Measurements from ENCODE around the gene FAM24A.
"Not testable (repeated sequence)": the region's sequence is repeated elsewhere in the genome, so short reads cannot be mapped to it uniquely, and the experiment has no call there.

The FAM24A gene

DNA sequence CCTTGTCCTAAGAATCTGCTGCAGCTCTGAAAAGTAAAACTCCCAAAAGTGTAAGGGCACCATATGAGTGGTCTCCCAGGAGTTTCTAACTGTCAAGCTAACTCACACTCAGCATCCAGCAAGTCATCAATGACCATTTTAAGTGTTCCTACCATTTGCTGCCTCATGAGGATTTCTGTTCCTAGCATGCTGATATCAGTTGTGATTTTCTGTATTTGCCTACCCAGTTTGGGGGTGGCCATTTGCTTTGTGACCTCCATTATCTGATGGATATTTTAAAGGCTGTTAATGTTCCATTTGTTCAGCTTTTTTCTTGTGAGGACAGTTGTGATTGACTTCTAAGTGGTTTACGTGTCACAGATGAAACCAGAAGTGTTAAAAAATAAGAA lies 33.9 kb upstream of the FAM24A start:
- H3K9ac ChIP-seq (ENCODE audit: low read length in 5 of 5), result no peak overlapping the region
- H3K27ac ChIP-seq (ENCODE audit: low read depth, low read length), result no peak overlapping the region
- peaks cover 0 to 19% (median 17%) of the 10 kb centered on the region in 5 donors for H3K4me1 ChIP-seq (ENCODE audit: control insufficient read depth in 5 of 5, insufficient read depth in 5 of 5, low read length in 5 of 5)
- no peaks in the 10 kb centered on the region for H3K27me3 ChIP-seq (ENCODE audit: control insufficient read depth in 5 of 5, insufficient read depth in 4 of 5, low read length in 5 of 5)
- H3K9me3 ChIP-seq (ENCODE audit: control insufficient read depth in 5 of 5, low read length in 5 of 5), result no peaks in the 10 kb centered on the region
- H3K36me3 ChIP-seq (ENCODE audit: control insufficient read depth in 5 of 5, insufficient read depth in 5 of 5, low read length in 5 of 5), result no peaks in the 10 kb centered on the region
- no peak overlapping the region for H3K4me3 ChIP-seq (ENCODE audit: low read depth in 1 of 5, low read length in 5 of 5)

DNA sequence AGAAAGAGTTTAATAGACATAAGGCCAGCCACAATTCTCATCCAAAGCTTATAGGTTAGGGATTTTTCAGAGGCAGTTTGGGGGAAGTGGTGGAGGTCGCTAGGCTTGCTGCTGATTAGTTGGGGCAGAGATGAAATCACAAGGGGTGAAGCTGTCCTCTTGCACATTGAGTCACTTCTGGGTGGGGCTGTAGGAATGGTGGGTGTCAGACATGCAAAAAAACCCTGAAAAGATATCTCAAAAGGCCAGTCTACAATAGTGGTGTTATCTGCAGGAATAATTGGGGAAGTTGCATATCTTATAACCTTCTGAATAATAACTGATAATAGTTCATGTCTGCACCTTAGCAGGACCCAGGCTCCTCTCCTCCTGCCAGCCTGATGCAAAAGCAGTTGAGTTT lies 33.1 kb upstream of the FAM24A start:
- no peaks in the 10 kb centered on the region for H3K27me3 ChIP-seq (ENCODE audit: control insufficient read depth in 5 of 5, insufficient read depth in 4 of 5, low read length in 5 of 5)
- H3K36me3 ChIP-seq (ENCODE audit: control insufficient read depth in 5 of 5, insufficient read depth in 5 of 5, low read length in 5 of 5), result no peaks in the 10 kb centered on the region
- H3K27ac ChIP-seq (ENCODE audit: low read depth, low read length), result no peak overlapping the region
- H3K4me1 ChIP-seq (ENCODE audit: control insufficient read depth in 5 of 5, insufficient read depth in 5 of 5, low read length in 5 of 5), result peaks cover 0 to 19% (median 17%) of the 10 kb centered on the region in 5 donors
- no peaks in the 10 kb centered on the region for H3K9me3 ChIP-seq (ENCODE audit: control insufficient read depth in 5 of 5, low read length in 5 of 5)
- no peak overlapping the region for H3K4me3 ChIP-seq (ENCODE audit: low read depth in 1 of 5, low read length in 5 of 5)
- no peak overlapping the region for H3K9ac ChIP-seq (ENCODE audit: low read length in 5 of 5)

DNA sequence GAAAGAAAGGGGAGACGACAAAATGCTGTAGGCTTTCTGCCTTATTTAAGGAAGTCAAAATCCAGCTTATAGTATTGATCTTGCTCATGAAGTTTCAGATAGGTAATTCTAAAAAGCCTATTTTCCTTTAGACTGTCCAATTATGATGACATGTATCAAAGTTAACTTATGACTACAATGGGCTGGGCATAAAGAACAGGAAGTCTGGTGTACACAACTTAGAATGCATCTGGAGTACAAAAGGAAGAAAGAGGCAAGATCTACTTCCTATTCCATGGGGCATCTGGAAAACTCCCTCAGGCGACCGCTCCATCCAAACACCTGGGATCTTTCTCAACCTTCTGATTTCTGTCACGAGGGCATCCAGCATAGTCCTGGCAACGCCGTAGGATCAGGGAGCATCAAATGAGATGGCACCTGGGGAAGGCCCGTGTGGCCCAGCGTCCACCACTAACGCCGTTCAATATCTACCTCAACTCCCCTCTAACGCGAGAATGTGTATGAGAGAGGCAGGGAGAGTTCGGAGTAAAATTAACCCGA lies 31.5 kb upstream of the FAM24A start:
- Histone ChIP-seq H3K4me1 (ENCODE audit: control insufficient read depth in 5 of 5, insufficient read depth in 5 of 5, low read length in 5 of 5) (peaks cover 0 to 19% (median 17%) of the 10 kb centered on the region in 5 donors), H3K4me3 (ENCODE audit: low read depth in 1 of 5, low read length in 5 of 5) (peak overlapping the region; percentile 74 to 90 (median 81)), H3K9ac (ENCODE audit: low read length in 5 of 5) (peak overlapping the region; percentile 3 to 71 (median 24)), H3K9me3 (ENCODE audit: control insufficient read depth in 5 of 5, low read length in 5 of 5) (no peaks in the 10 kb centered on the region), H3K27me3 (ENCODE audit: control insufficient read depth in 5 of 5, insufficient read depth in 4 of 5, low read length in 5 of 5) (no peaks in the 10 kb centered on the region), H3K27ac (ENCODE audit: low read depth, low read length) (no peak overlapping the region), H3K36me3 (ENCODE audit: control insufficient read depth in 5 of 5, insufficient read depth in 5 of 5, low read length in 5 of 5) (no peaks in the 10 kb centered on the region)

DNA sequence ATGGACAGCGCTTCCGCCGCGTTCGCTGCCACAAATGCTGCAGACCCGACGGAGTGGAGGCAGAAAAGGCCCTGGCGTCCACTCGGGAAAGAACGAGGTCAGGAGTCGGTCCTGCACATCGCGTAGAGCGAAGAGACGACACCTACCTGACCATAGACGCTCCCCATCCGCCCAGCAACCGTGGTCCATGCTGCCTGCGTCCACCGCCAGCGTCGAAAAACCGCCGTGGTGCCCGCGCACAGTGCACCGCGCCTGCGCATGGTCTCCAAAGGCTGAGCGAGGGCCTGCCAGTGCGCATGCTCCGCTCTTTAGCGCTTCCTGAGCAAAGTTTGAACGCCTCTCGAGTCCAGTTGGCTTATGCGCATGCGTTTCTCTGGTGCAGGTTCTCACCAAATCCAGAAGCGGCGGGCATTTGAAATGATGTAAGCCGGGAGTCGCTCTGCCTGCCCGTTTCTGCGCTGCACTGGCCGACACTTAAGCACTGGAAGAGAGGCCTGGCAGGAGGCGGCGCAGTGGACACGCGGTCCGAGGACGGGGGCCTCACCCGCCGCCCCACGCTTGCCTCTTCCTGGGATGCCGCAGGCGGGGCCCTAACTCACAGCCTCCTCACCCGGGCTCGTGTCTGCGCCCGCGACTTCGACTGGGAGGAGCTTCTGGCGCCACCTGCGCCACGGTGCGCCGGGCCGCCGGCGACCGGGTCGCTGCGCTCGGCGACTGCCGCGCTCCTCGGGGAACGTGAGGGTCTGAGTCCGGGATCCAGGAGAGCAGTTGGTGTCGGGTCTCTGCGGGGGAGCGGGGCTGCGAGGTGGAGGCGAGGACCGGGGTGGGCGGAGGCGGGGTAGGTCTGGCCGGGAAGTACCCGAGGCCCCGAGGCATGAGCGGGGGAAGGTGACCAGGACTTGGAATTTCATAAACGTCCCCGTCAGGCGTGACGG lies 30.8 kb upstream of the FAM24A start, which contains the start of gene FAM24B:
FAM24B (minus strand) TSS at position 243 of the 935 bp plus-strand sequence. CDS start 29,066 bp downstream, outside the sequence.
- Histone ChIP-seq H3K27ac (ENCODE audit: low read depth, low read length) (no peak within 1 kb of the TSS), H3K4me1 (ENCODE audit: control insufficient read depth in 5 of 5, insufficient read depth in 5 of 5, low read length in 5 of 5) (peaks cover 0 to 19% (median 17%) of the 10 kb centered on the region in 5 donors), H3K36me3 (ENCODE audit: control insufficient read depth in 5 of 5, insufficient read depth in 5 of 5, low read length in 5 of 5) (no peaks in the 10 kb centered on the region), H3K27me3 (ENCODE audit: control insufficient read depth in 5 of 5, insufficient read depth in 4 of 5, low read length in 5 of 5) (no peaks in the 10 kb centered on the region), H3K9me3 (ENCODE audit: control insufficient read depth in 5 of 5, low read length in 5 of 5) (no peaks in the 10 kb centered on the region), H3K4me3 (ENCODE audit: low read depth in 1 of 5, low read length in 5 of 5) (peak within 1 kb of the TSS; percentile 74 to 90 (median 81)), H3K9ac (ENCODE audit: low read length in 5 of 5) (peak within 1 kb of the TSS; percentile 19 to 71 (median 36))

DNA sequence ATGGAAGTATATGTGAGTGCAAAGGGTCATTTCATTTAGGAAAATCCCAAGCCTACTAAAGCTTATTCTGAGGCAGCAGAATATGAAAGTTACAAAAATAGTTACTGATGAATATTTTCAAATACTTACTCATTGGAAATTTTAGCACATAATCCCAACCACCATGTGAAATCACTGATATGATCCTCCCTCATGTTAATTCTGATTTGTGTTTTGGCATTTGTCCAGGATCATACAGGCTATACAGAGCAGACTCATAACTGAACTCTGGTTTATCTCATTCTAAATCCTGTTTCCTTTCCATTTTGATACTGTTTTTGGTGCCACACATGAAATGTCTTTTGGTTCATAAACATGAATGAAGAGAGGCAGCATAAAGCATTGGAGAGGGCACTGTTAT lies 27.6 kb upstream of the FAM24A start:
- no peaks in the 10 kb centered on the region for H3K27me3 ChIP-seq (ENCODE audit: control insufficient read depth in 5 of 5, insufficient read depth in 4 of 5, low read length in 5 of 5)
- no peaks in the 10 kb centered on the region for H3K36me3 ChIP-seq (ENCODE audit: control insufficient read depth in 5 of 5, insufficient read depth in 5 of 5, low read length in 5 of 5)
- no peaks in the 10 kb centered on the region for H3K9me3 ChIP-seq (ENCODE audit: control insufficient read depth in 5 of 5, low read length in 5 of 5)
- H3K27ac ChIP-seq (ENCODE audit: low read depth, low read length), result no peak overlapping the region
- H3K4me3 ChIP-seq (ENCODE audit: low read depth in 1 of 5, low read length in 5 of 5), result no peak overlapping the region
- peaks cover 0 to 19% (median 17%) of the 10 kb centered on the region in 5 donors for H3K4me1 ChIP-seq (ENCODE audit: control insufficient read depth in 5 of 5, insufficient read depth in 5 of 5, low read length in 5 of 5)
- no peak overlapping the region for H3K9ac ChIP-seq (ENCODE audit: low read length in 5 of 5)

DNA sequence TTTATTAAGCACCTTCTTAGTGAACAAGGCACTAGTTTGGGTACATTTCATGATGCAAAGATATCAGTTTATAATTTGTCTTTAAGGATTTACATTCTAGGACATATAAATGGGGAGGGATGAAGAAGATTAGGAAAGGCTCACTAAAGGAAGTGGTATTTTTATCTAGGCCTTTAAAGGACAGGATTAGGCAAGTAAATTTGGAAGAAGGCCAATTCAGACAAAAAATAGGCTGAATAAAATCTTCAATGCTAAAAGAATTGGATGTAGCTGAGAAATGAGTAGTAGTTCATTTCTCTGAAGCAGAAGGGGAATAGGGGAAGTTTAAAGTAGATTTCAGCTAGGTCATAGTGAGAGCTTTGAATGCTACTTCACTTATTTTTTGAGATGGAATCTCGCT lies 26.2 kb upstream of the FAM24A start:
- no peak overlapping the region for H3K9ac ChIP-seq (ENCODE audit: low read length in 5 of 5)
- H3K27me3 ChIP-seq (ENCODE audit: control insufficient read depth in 5 of 5, insufficient read depth in 4 of 5, low read length in 5 of 5), result no peaks in the 10 kb centered on the region
- H3K4me1 ChIP-seq (ENCODE audit: control insufficient read depth in 5 of 5, insufficient read depth in 5 of 5, low read length in 5 of 5), result peaks cover 0 to 13% (median 11%) of the 10 kb centered on the region in 5 donors
- no peaks in the 10 kb centered on the region for H3K36me3 ChIP-seq (ENCODE audit: control insufficient read depth in 5 of 5, insufficient read depth in 5 of 5, low read length in 5 of 5)
- no peaks in the 10 kb centered on the region for H3K9me3 ChIP-seq (ENCODE audit: control insufficient read depth in 5 of 5, low read length in 5 of 5)
- H3K27ac ChIP-seq (ENCODE audit: low read depth, low read length), result no peak overlapping the region
- no peak overlapping the region for H3K4me3 ChIP-seq (ENCODE audit: low read depth in 1 of 5, low read length in 5 of 5)

DNA sequence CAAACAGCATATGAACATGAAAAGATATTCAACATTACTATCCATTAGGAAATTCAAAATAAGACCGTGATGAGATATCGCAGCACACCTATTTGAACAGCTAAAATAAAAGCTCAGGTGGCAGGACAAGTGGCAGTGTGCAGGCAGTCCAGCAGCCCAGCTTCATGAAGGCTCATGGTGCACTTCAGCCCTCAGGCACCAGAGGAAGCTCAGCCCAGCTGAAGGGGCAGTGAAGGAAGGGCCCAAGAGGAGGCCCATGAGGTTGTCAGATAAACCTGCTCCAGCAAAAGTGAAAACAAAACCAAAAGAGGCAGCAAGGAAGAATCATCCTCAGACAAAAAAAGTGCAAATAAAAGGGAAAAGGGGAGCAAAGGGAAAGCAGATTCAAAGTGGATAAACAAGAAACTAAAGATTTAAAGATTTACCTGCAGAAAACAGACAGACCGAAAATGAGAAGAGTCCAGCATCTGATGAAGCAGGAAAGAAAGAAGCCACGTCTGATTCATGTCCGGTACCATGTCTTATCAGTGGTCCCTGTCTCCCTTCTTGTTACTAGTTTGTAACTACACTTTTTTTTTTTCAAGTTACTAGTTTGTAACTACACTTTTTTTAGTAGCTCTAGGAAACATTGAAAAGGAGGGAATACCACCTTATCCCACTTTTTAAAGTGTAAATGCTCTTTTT lies 16.0 kb upstream of the FAM24A start:
- H3K27me3 ChIP-seq (ENCODE audit: control insufficient read depth in 5 of 5, insufficient read depth in 4 of 5, low read length in 5 of 5), result no peaks in the 10 kb centered on the region

DNA sequence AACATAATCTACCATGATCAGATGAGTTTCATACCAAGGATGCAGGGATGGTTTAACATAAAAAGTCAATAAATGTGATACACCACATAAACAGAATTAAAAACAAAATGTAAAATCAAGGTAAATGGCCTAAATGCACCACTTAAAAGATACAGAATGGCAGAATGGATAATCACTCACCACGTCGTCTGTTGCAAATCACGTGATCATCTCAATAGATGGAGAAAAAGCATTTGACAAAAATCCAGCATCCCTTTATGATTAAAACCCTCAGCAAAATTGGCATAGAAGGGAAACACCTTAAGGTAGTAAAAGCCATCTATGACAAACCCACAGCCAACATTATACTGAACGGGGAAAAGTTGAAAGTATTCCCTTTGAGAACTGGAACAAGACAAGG lies 6.5 kb upstream of the FAM24A start:
- not testable (repeated sequence) for H3K4me1 ChIP-seq (ENCODE audit: control insufficient read depth in 5 of 5, insufficient read depth in 5 of 5, low read length in 5 of 5); H3K9ac ChIP-seq (ENCODE audit: low read length in 5 of 5); H3K27me3 ChIP-seq (ENCODE audit: control insufficient read depth in 5 of 5, insufficient read depth in 4 of 5, low read length in 5 of 5); H3K9me3 ChIP-seq (ENCODE audit: control insufficient read depth in 5 of 5, low read length in 5 of 5); H3K36me3 ChIP-seq (ENCODE audit: control insufficient read depth in 5 of 5, insufficient read depth in 5 of 5, low read length in 5 of 5); H3K27ac ChIP-seq (ENCODE audit: low read depth, low read length); H3K4me3 ChIP-seq (ENCODE audit: low read depth in 1 of 5, low read length in 5 of 5)

More for the DNA sequence above, 16.0 kb upstream of the FAM24A start:
- Histone ChIP-seq H3K9me3 (ENCODE audit: control insufficient read depth in 5 of 5, low read length in 5 of 5) (no peaks in the 10 kb centered on the region), H3K4me3 (ENCODE audit: low read depth in 1 of 5, low read length in 5 of 5) (no peak overlapping the region), H3K4me1 (ENCODE audit: control insufficient read depth in 5 of 5, insufficient read depth in 5 of 5, low read length in 5 of 5) (no peaks in the 10 kb centered on the region), H3K27ac (ENCODE audit: low read depth, low read length) (no peak overlapping the region), H3K9ac (ENCODE audit: low read length in 5 of 5) (no peak overlapping the region), H3K36me3 (ENCODE audit: control insufficient read depth in 5 of 5, insufficient read depth in 5 of 5, low read length in 5 of 5) (no peaks in the 10 kb centered on the region)

DNA sequence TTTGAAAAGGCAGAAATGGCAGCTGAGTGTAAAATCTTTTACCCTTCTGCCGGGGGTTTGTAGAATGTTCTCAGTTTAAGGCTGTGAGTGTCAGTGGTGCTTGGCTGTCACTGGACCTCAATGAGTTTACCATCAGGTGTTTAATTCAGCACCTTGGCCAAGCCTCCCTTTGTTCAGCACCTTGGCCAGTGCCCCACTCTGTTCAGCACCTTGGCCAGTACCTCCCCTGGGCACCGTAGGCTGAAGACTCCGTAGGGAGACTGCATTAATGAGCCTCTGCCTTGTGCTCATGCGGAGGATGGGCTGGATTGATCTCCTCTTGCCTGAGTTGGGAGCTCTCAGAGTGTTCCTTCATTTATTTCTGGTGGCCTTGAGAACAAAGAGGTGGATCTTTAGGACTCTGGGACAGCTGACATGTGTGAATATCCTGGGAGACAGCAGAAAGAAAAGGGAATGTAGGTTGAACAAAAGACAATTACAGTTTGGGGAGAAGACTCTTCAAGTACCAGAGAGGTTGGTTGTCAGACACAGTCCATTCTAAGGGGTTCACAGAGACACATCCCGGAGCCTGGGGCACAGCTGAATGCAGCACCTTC lies 1.6 kb downstream of the FAM24A start:
- H3K9me3 ChIP-seq (ENCODE audit: control insufficient read depth in 5 of 5, low read length in 5 of 5), result peaks cover 0 to 2% (median 0%) of the 10 kb centered on the region in 5 donors
- H3K4me1 ChIP-seq (ENCODE audit: control insufficient read depth in 5 of 5, insufficient read depth in 5 of 5, low read length in 5 of 5), result no peaks in the 10 kb centered on the region
- H3K9ac ChIP-seq (ENCODE audit: low read length in 5 of 5), result no peak overlapping the region
- H3K27me3 ChIP-seq (ENCODE audit: control insufficient read depth in 5 of 5, insufficient read depth in 4 of 5, low read length in 5 of 5), result no peaks in the 10 kb centered on the region
- no peaks in the 10 kb centered on the region for H3K36me3 ChIP-seq (ENCODE audit: control insufficient read depth in 5 of 5, insufficient read depth in 5 of 5, low read length in 5 of 5)
- H3K4me3 ChIP-seq (ENCODE audit: low read depth in 1 of 5, low read length in 5 of 5), result no peak overlapping the region
- no peak overlapping the region for H3K27ac ChIP-seq (ENCODE audit: low read depth, low read length)
